Mesenchymal stem cell (in vitro differentiated cells and primary cell): ENCODE data around the gene PIGBOS1.
"Not testable (repeated sequence)": the region's sequence is repeated elsewhere in the genome, so short reads cannot be mapped to it uniquely, and the experiment has no call there.

Experiments
- DNase-seq: peaks from one replicate; pipeline ENCODE4 v3.0.0-alpha.2; 2013
- H2AFZ ChIP-seq: one replicate; pipeline ENCODE4 v1.6.1; 2013; ENCODE audit warnings: low read depth, mild to moderate bottlenecking, control low read depth, inconsistent platforms, low read length, moderate library complexity
- H2AK5ac ChIP-seq: 2 replicates; pipeline ENCODE4 v1.6.1; 2013; ENCODE audit warnings: low read length, moderate library complexity, mild to moderate bottlenecking, inconsistent platforms; ENCODE audit not compliant: severe bottlenecking
- H2BK120ac ChIP-seq: one replicate; pipeline ENCODE4 v1.6.1; 2013; ENCODE audit warnings: low read depth, mild to moderate bottlenecking, inconsistent platforms, low read length, moderate library complexity
- H2BK12ac ChIP-seq, 2 experiments: one replicate each; pipeline ENCODE4 v1.6.1; 2013; ENCODE audit warnings: inconsistent platforms in 2 of 2, low read length in 2 of 2, mild to moderate bottlenecking in 2 of 2, moderate library complexity in 2 of 2, control low read depth in 1 of 2
- H2BK15ac ChIP-seq: one replicate; pipeline ENCODE4 v1.6.1; 2013; ENCODE audit warnings: mild to moderate bottlenecking, low read depth, inconsistent platforms; ENCODE audit not compliant: poor library complexity, severe bottlenecking
- H2BK5ac ChIP-seq: 2 replicates; pipeline ENCODE4 v1.6.1; 2013; ENCODE audit warnings: low read depth, mild to moderate bottlenecking, low read length, control low read depth, inconsistent platforms; ENCODE audit not compliant: poor library complexity, severe bottlenecking
- H3K14ac ChIP-seq, 2 experiments: one replicate each; pipeline ENCODE4 v1.6.1; 2013; ENCODE audit warnings: inconsistent platforms in 2 of 2, low read length in 2 of 2, control low read depth in 1 of 2, mild to moderate bottlenecking in 1 of 2, moderate library complexity in 1 of 2
- H3K18ac ChIP-seq, 2 experiments: one replicate each; pipeline ENCODE4 v1.6.1; 2013; ENCODE audit warnings: inconsistent platforms in 2 of 2, low read length in 2 of 2, control low read depth in 1 of 2, low read depth in 1 of 2, mild to moderate bottlenecking in 1 of 2
- H3K23ac ChIP-seq, 2 experiments: one replicate each; pipeline ENCODE4 v1.6.1; 2013; ENCODE audit warnings: inconsistent platforms in 2 of 2, low read length in 2 of 2, mild to moderate bottlenecking in 2 of 2, moderate library complexity in 2 of 2, control low read depth in 1 of 2
- H3K27ac ChIP-seq: 2 replicates; pipeline ENCODE4 v1.5.1; 2013; ENCODE audit warnings: mild to moderate bottlenecking, moderate library complexity, low read length, control low read depth, inconsistent platforms; ENCODE audit not compliant: poor library complexity, severe bottlenecking
- H3K27me3 ChIP-seq, 2 experiments: 2 replicates each; pipeline versions ENCODE4 v1.6.1 to v1.7.0; 2013; ENCODE audit warnings: low read length in 2 of 2, mild to moderate bottlenecking in 2 of 2, moderate library complexity in 2 of 2, control low read depth in 1 of 2, inconsistent platforms in 1 of 2; ENCODE audit not compliant: control insufficient read depth in 1 of 2, insufficient read depth in 1 of 2
- H3K36me3 ChIP-seq, 2 experiments: 2 replicates each; pipeline versions ENCODE4 v1.6.1 to v1.7.0; 2013; ENCODE audit warnings: low read length in 2 of 2, control low read depth in 1 of 2, inconsistent platforms in 1 of 2, low read depth in 1 of 2, mild to moderate bottlenecking in 1 of 2; ENCODE audit not compliant: insufficient read depth in 2 of 2, control insufficient read depth in 1 of 2
- H3K4ac ChIP-seq, 2 experiments: one replicate each; pipeline ENCODE4 v1.6.1; 2013; ENCODE audit warnings: inconsistent platforms in 2 of 2, low read length in 2 of 2, mild to moderate bottlenecking in 2 of 2, moderate library complexity in 2 of 2, control low read depth in 1 of 2, low read depth in 1 of 2
- H3K4me1 ChIP-seq: 2 replicates; pipeline ENCODE4 v1.6.1; 2013; ENCODE audit warnings: low read depth, low read length, control low read depth; ENCODE audit not compliant: control insufficient read depth, insufficient read depth
- H3K4me2 ChIP-seq: 2 replicates; pipeline ENCODE4 v1.6.1; 2013; ENCODE audit warnings: low read length, mild to moderate bottlenecking, inconsistent platforms; ENCODE audit not compliant: poor library complexity, severe bottlenecking
- H3K4me3 ChIP-seq, 2 experiments: 2 replicates each; pipeline versions ENCODE4 v1.5.1 to v1.7.0; 2013; ENCODE audit warnings: low read length in 2 of 2, mild to moderate bottlenecking in 2 of 2, control low read depth in 1 of 2, low read depth in 1 of 2; ENCODE audit not compliant: insufficient read depth in 1 of 2
- H3K79me1 ChIP-seq: replicated peaks from 2 replicates; pipeline ENCODE4 v1.6.1; 2013; ENCODE audit warnings: mild to moderate bottlenecking, control low read depth, low read length, inconsistent platforms; ENCODE audit not compliant: poor library complexity, severe bottlenecking
- H3K9ac ChIP-seq: 2 replicates; pipeline ENCODE4 v1.7.0; 2013; ENCODE audit warnings: mild to moderate bottlenecking, low read length, moderate library complexity
- H3K9me3 ChIP-seq: 2 replicates; pipeline ENCODE4 v1.7.0; 2013; ENCODE audit warnings: mild to moderate bottlenecking, low read length; ENCODE audit not compliant: control insufficient read depth
- H4K8ac ChIP-seq: one replicate; pipeline ENCODE4 v1.6.1; 2013; ENCODE audit warnings: inconsistent platforms, mild to moderate bottlenecking, low read length, moderate library complexity
- H4K91ac ChIP-seq: one replicate; pipeline ENCODE4 v1.6.1; 2013; ENCODE audit warnings: mild to moderate bottlenecking, low read length, inconsistent platforms
- WGBS: methylation state at CpG from one replicate; pipeline ENCODE4 v1.1.7; 2013; ENCODE audit warnings: mixed read lengths; 5-methylcytosine and 5-hydroxymethylcytosine counted together

Gene PIGBOS1

GRCh38 chr15:55319537-55320237, 764 bp upstream of the PIGBOS1 start:
- Histone ChIP-seq H3K23ac (no peak overlapping the region), H2BK12ac (no peak overlapping the region), H2BK15ac (no peak overlapping the region), H3K4me2 (peak overlapping the region; percentile 82), H3K27me3 (no peaks in the 10 kb centered on the region), H3K4ac (no peak overlapping the region), H3K79me1 (peaks cover 18% of the 10 kb centered on the region), H4K91ac (no peak overlapping the region), H2AK5ac (no peak overlapping the region), H2BK120ac (peak overlapping the region; percentile 42), H3K36me3 (peaks cover 0 to 7% of the 10 kb centered on the region in 2 experiments), H3K27ac (no peak overlapping the region), H3K4me1 (peaks cover 8% of the 10 kb centered on the region), H3K9me3 (no peaks in the 10 kb centered on the region), H2BK5ac (no peak overlapping the region), H3K9ac (peak overlapping the region; percentile 98), H2AFZ (no peak overlapping the region), H3K4me3 (peak overlapping the region; percentile 89), H4K8ac (no peak overlapping the region), H3K18ac (peak overlapping the region in 1 of 2 experiments; percentile 90), H3K14ac (no peak overlapping the region)
- 79% methylated on average over 3 of the region's 4 CpGs for WGBS
- peak; percentile 24 for DNase-seq

- not testable (repeated sequence) for H2BK5ac ChIP-seq, H2BK120ac ChIP-seq, H2AK5ac ChIP-seq, H3K79me1 ChIP-seq, H2BK15ac ChIP-seq, H3K9me3 ChIP-seq, H2AFZ ChIP-seq, H3K18ac ChIP-seq, H2BK12ac ChIP-seq, H3K23ac ChIP-seq, H3K14ac ChIP-seq, H4K8ac ChIP-seq, H3K4me1 ChIP-seq, DNase-seq, H3K4me2 ChIP-seq, H3K9ac ChIP-seq, H3K27me3 ChIP-seq, H3K4me3 ChIP-seq, H3K4ac ChIP-seq, H3K27ac ChIP-seq, H4K91ac ChIP-seq
- peaks cover 4 to 16% of the 10 kb centered on the region in 2 experiments for H3K36me3 ChIP-seq
- no CpG with 5 or more reads among the region's 32 CpGs for WGBS
Measured at GRCh38 chr15:55302801-55303200, 16.1 kb downstream of the PIGBOS1 start.

GRCh38 chr15:55297315-55297714, 21.6 kb downstream of the PIGBOS1 start:
- Histone ChIP-seq H3K9me3 (no peaks in the 10 kb centered on the region), H3K4me1 (no peaks in the 10 kb centered on the region), H3K4me3 (no peak overlapping the region), H4K91ac (no peak overlapping the region), H3K27ac (no peak overlapping the region), H3K4me2 (no peak overlapping the region), H2BK12ac (no peak overlapping the region), H3K27me3 (no peaks in the 10 kb centered on the region), H3K18ac (no peak overlapping the region), H2AFZ (no peak overlapping the region), H3K9ac (no peak overlapping the region), H2AK5ac (no peak overlapping the region), H3K79me1 (no peaks in the 10 kb centered on the region), H2BK15ac (no peak overlapping the region), H4K8ac (no peak overlapping the region), H3K36me3 (no peaks in the 10 kb centered on the region), H3K14ac (no peak overlapping the region), H3K4ac (no peak overlapping the region), H2BK5ac (no peak overlapping the region), H2BK120ac (no peak overlapping the region), H3K23ac (no peak overlapping the region)
- DNase-seq, result no peak

- peak overlapping the region; percentile 46 for H2BK15ac ChIP-seq
- no peak overlapping the region for H3K18ac ChIP-seq
- peaks cover 8% of the 10 kb centered on the region for H3K79me1 ChIP-seq
- no peak overlapping the region for H3K4me2 ChIP-seq
- H2AFZ ChIP-seq, result peak overlapping the region; percentile 6
- no peaks in the 10 kb centered on the region for H3K27me3 ChIP-seq
- peak overlapping the region; percentile 47 for H4K8ac ChIP-seq
- peak overlapping the region in 1 of 2 experiments; percentile 92 for H3K4me3 ChIP-seq
- H2BK12ac ChIP-seq, result peak overlapping the region; percentile 40 to 71
- peak overlapping the region; percentile 98 for H3K9ac ChIP-seq
- no peak overlapping the region for H3K23ac ChIP-seq
- H3K9me3 ChIP-seq, result no peaks in the 10 kb centered on the region
- H2BK120ac ChIP-seq, result no peak overlapping the region
- no peak overlapping the region for H3K4ac ChIP-seq
- no peak overlapping the region for H3K27ac ChIP-seq
- peaks cover 3% of the 10 kb centered on the region for H3K4me1 ChIP-seq
- DNase-seq, result peak; percentile 90
- no peak overlapping the region for H2AK5ac ChIP-seq
- H3K14ac ChIP-seq, result no peak overlapping the region
- WGBS, result 28% methylated on average over 17 of the region's 17 CpGs
- no peak overlapping the region for H4K91ac ChIP-seq
- H2BK5ac ChIP-seq, result no peak overlapping the region
- peaks cover 0 to 7% of the 10 kb centered on the region in 2 experiments for H3K36me3 ChIP-seq
Measured at GRCh38 chr15:55290528-55291057, 28.3 kb downstream of the PIGBOS1 start.
